ENCODE data around the gene LMX1B.
A peak's percentile ranks its signal among the peaks of the same experiment; 100 is the strongest.
"Not testable (repeated sequence)": the region's sequence is repeated elsewhere in the genome, so short reads cannot be mapped to it uniquely, and the experiment has no call there.

Gene LMX1B

GRCh38 chr9:126708178-126708577 lies 94.5 kb downstream of the LMX1B start:
- DNase-seq (ENCODE audit: low read depth in 2 of 2), result no peak

DNA sequence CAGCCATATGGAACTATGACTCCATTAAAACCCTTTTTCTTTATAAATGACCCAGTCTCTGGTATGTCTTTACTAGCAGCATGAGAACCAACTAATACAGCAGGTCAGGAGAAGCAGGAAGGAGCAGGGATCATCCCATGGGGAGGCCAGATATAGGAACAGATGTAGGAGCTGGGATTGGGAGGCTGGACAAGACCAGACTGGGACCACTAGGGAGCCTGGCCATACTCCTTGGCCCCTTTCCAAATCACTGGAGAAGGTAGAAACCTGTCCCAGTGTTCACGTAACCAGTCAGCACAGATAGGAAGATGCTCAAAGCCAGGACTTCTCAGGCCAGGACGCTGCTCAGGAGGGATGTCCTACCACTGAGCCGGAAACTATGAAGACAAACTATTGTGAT lies 95.5 kb downstream of the LMX1B start:
- no peak for DNase-seq (ENCODE audit: low read depth in 2 of 2)

DNA sequence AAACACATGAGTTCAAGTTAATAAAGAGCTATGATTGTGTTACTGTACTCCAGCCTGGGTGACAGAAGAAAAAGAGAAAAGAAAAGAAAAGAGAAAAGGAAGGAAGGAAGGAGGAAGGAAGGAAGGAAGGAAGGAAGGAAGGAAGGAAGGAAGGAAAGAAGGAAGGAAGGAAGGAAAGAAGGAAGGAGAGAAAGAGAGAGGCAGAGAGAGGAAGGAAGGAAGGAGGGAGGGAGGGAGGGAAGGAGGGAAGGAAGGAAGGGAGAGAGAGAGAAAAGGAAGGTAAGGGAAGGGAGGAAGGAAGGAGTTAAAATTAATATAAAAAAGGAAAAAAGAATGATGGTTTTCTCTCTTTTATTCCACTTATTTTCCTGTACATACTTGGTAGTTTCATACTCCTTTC lies 101.7 kb downstream of the LMX1B start:
- DNase-seq (ENCODE audit: low read depth in 2 of 2), result no peak

GRCh38 chr9:126717441-126717840 lies 103.7 kb downstream of the LMX1B start:
- DNase-seq (ENCODE audit: low read depth in 2 of 2), result not testable (repeated sequence)

DNA sequence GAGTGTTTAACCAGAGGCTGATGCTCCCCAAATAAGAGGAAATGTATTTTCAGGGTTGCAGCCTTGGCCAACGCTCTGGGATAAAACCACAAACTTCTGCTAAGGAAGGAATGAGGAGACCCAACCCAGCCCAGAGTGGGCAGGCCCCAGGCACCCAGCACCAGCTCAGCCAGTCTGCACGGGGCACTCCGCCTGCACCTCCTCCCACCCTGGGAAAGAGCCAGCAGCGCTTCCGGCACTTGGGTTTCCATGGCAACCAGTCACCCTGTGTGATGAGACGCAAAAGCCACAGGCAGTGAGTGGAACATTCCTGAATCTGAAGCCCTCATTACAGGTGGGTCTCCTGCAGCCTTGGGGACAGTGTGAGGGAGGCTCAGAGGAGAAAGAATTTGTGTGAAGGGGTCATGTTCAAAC lies 105.9 kb downstream of the LMX1B start:
- DNase-seq (ENCODE audit: low read depth in 2 of 2), result peak; percentile 73 to 84

GRCh38 chr9:126720036-126720435 lies 106.3 kb downstream of the LMX1B start:
- DNase-seq (ENCODE audit: low read depth in 2 of 2), result no peak

GRCh38 chr9:126720661-126721563 lies 107.2 kb downstream of the LMX1B start:
- no peak for DNase-seq (ENCODE audit: low read depth in 2 of 2)

- no peak for DNase-seq (ENCODE audit: low read depth in 2 of 2)
These were observed 107.8 kb downstream of the LMX1B start for GRCh38 chr9:126721564-126721981.

DNA sequence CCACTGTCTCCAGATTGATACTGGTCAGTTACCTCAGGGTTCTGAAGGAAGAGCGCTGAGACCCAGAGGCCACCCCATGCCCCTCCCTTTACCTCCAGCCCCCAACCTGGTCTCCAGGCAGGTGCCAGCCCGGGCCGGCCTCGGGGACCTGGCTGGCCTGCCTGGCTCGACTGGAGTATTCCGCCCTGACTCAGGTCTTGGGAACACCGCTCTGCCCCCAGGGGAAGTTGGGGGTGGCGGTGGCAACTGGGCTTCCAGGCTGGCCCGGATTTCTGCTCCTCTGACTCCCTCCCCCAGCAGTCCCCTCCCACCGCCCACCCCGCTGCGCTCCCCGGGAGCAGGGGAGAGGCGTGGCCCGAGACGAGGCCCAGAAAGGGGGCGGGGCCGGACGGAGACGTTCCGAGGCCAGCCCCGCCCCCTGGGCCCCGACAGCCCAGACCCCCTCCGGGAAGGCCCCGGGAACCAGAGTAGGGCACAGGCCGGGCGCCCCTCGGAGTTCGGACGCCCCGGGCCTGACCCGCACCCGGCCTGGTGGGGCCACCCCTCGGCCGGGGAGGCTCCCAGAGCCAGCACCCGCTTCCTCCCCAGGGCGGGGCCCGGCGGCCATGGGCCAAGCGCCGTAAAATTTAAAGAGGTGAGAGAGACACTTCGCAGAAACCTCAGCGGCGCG lies 108.7 kb downstream of the LMX1B start:
- peak; percentile 85 to 86 for DNase-seq (ENCODE audit: low read depth in 2 of 2)

- DNase-seq (ENCODE audit: low read depth in 2 of 2), result peak; percentile 46 to 48
These were observed 109.4 kb downstream of the LMX1B start for GRCh38 chr9:126722922-126723806.

DNA sequence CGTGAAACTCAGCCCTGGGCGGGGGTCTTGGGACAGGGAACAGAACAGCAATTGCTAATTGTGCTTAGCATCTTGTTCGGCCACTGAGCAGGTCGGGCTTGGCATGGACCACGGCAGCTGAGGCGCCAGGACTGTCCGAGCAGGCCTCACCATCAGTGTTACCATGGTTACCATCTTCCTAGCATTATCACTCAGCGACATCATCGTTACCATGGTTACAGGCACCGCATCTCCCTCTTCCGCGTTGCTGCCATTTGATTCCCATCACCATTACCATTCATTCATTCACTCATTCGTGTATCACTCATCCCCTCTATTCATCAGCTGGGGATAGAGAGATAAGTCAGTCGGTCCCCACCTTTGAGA lies 110.1 kb downstream of the LMX1B start:
- DNase-seq (ENCODE audit: low read depth in 2 of 2), result no peak

DNA sequence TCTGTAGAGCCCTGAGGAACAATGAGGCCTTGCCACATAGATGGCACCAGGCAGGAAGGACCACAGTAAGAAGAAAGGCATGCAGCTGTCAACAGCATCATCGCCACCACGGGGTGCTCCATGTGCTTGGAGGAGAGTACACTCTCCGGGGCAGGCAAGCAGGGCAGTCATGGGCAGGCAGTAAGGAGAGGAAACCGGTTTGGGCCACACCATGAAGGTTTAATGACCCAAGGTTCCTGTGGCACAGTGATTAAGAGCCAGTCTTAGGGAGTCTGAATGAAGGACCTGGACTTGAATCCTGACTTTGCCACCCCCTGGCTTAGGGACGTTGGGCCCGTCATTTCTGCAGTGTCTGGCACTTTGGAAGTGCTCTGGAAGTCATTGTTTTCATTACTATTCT lies 110.5 kb downstream of the LMX1B start:
- no peak for DNase-seq (ENCODE audit: low read depth in 2 of 2)

DNA sequence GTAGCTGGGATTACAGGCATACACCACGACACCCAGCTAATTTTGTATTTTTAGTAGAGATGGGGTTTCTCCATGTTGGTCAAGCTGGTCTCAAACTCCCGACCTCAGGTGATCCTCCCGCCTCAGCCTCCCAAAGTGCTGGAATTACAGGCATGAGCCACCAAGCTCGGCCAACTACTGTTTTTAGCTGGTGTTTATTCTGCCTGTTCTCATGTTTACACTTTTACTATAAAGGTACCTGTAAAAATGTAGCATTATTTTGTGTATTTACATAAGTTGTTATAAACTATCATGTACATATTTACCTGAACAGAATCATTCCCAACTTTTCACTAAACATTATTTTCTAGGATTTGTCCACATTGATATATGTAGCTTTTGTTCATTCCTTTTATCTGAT lies 111.8 kb downstream of the LMX1B start:
- not testable (repeated sequence) for DNase-seq (ENCODE audit: low read depth in 2 of 2)

GRCh38 chr9:126728210-126728609 lies 114.5 kb downstream of the LMX1B start:
- not testable (repeated sequence) for DNase-seq (ENCODE audit: low read depth in 2 of 2)

DNA sequence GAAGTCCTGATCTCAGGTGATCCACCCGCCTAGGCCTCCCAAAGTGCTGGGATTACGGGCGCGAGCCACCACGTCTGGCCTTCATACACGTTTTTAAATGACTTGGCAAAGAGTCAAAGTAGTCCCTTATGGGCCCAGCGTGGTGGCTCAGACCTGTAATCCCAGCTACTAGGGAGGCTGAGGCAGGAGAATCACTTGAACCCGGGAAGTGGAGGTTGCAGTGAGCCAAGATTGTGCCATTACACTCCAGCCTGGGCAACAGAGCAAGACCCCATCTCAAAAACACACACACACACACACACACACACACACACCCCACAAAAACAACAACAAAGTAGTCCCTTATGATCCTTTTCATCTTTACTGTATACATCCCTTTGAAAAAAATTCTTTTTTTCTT lies 116.9 kb downstream of the LMX1B start:
- not testable (repeated sequence) for DNase-seq (ENCODE audit: low read depth in 2 of 2)

DNA sequence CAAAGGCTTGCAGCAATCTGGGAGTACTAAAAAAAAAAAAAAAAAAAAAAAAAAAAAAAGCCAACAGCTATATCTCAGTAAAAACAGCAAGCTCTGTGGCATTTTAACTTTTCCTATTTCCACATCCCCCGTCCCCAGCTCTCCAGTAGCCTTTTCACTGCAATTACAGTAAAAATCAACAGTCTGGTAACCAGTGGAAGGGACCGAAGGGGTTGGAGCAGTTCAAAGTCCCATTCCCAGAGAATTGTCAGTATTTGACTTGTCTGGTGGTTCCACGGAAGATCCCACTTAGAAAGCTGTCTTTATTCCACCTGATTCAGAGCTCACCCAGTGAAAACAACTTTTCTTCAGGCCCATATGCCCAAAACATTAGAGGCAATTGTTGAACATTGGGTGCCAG lies 119.3 kb downstream of the LMX1B start:
- DNase-seq (ENCODE audit: low read depth in 2 of 2), result no peak

DNA sequence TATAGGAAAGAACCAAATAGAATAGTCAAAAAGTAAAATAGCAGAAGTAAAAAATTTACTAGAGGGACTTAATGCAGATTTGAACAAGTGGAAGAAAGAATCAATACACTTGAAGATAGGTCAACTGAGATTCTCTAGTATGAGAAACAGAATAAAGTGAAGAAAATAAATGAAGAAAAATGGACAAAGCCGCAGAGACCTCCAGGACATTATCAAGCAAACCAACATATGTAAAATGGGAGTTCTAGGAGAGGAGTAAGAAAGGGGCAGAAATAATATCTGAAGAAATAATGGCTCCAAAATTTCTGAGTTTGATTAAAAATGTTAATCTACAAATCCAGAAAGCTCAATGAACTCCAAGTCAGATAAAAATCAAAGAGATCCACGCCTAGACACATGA lies 121.1 kb downstream of the LMX1B start:
- no peak for DNase-seq (ENCODE audit: low read depth in 2 of 2)

GRCh38 chr9:126735482-126735881 lies 121.8 kb downstream of the LMX1B start:
- DNase-seq (ENCODE audit: low read depth in 2 of 2), result no peak

GRCh38 chr9:126738553-126738952 lies 124.8 kb downstream of the LMX1B start:
- no peak for DNase-seq (ENCODE audit: low read depth in 2 of 2)

GRCh38 chr9:126743041-126743440 lies 129.3 kb downstream of the LMX1B start:
- no peak for DNase-seq (ENCODE audit: low read depth in 2 of 2)

DNA sequence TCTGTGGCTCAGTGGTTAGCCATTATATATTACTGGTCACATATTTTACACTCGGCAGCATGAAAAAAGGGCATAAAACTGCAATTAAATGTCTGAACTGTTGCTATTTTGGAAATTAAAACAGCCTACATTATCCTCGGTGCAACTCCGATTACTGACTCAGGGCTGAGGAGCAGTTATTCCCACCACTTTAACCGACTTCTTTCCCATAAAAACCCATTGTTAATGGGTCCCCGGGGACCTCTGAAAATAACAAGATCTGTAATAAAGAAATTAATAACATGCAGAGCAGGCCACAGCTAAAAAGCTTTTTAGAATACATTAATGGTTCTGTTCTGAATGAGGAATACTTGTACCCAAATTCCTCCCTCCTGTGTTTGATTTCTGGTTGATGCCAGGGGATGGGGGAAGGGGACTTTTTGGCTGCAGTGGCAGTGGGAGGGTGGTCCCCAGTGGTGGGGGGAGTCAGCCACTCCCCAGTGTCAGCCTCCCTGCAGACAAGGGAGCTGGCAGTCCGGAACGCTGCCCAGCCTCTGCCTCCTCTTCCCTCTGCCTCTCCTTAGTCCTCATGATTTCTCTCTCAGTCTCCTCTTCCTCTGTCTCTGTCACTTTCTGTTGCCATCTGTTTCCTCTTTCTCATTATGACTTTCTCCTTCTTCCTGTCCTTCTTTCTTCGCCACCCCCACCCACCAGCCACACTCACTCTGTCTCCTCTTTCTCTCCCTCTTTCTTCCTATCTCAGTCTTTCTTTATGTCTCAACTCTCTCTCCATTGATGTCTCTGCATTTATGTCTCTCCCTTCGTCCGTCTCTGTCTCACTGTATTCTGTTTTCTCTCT lies 132.1 kb downstream of the LMX1B start:
- DNase-seq (ENCODE audit: low read depth in 2 of 2), result no peak

Data from stimulated activated CD8-positive, alpha-beta memory T cell treated with anti-CD3 and anti-CD28 coated beads, Interleukin-15, amount 100 ng/mL, for 4 hours (primary cell).